Fibroblast of mammary gland (primary cell): ENCODE results near the gene GPX3.
A peak's percentile ranks its signal among the peaks of the same experiment; 100 is the strongest.

Experiments used
- DNase-seq: peaks from one replicate; pipeline ENCODE4 v3.0.0-alpha.2; 2010; ENCODE audit warnings: low read depth
- H3K4me3 ChIP-seq: 2 replicates; pipeline ENCODE4 v1.5.1; 2011; ENCODE audit warnings: low read depth, mild to moderate bottlenecking, low read length, moderate library complexity; ENCODE audit not compliant: control insufficient read depth
- TF ChIP-seq, protein P1 (sequence below): conservative IDR thresholded peaks from 2 replicates; pipeline ENCODE4 v1.5.1; 2011; ENCODE audit warnings: low read depth, low read length, inconsistent platforms; ENCODE audit not compliant: control insufficient read depth, insufficient read depth

The GPX3 gene

DNA sequence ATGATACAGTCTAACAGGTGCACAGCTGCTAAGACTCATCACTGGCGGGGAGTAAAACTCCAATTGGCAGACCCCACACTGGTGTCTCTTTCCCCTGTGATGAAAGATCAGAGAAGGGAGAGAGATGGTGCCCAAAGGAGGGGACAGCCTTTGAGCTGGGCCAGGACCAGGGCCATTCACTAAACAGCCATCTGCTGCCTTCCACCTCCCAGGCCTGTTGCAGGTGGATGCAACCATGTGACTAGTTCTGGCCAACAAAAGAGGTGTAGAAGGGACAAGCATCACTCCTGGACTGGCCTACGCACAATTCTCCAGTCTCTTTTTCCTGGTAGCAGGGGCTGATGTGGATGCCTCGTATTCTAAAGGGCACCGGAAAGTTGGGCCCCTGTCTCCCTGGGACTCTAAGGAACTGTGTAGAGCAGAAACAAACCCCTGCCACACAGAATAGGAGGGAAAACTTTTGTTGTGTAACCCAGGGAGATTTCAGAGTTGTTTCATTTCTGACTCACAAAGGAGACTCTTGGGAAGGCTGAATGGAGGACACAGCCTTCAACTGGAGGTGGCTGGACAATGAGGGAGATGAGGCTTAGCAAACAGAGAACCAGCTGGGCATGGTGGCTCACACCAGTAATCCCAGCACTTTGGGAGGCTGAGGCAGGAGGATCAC is 33.5 kb downstream of the GPX3 start:
- H3K4me3 ChIP-seq = no peak overlapping the region
- peak; percentile 29 for DNase-seq
- TF ChIP-seq, protein P1, sequence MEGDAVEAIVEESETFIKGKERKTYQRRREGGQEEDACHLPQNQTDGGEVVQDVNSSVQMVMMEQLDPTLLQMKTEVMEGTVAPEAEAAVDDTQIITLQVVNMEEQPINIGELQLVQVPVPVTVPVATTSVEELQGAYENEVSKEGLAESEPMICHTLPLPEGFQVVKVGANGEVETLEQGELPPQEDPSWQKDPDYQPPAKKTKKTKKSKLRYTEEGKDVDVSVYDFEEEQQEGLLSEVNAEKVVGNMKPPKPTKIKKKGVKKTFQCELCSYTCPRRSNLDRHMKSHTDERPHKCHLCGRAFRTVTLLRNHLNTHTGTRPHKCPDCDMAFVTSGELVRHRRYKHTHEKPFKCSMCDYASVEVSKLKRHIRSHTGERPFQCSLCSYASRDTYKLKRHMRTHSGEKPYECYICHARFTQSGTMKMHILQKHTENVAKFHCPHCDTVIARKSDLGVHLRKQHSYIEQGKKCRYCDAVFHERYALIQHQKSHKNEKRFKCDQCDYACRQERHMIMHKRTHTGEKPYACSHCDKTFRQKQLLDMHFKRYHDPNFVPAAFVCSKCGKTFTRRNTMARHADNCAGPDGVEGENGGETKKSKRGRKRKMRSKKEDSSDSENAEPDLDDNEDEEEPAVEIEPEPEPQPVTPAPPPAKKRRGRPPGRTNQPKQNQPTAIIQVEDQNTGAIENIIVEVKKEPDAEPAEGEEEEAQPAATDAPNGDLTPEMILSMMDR = no peak

DNA sequence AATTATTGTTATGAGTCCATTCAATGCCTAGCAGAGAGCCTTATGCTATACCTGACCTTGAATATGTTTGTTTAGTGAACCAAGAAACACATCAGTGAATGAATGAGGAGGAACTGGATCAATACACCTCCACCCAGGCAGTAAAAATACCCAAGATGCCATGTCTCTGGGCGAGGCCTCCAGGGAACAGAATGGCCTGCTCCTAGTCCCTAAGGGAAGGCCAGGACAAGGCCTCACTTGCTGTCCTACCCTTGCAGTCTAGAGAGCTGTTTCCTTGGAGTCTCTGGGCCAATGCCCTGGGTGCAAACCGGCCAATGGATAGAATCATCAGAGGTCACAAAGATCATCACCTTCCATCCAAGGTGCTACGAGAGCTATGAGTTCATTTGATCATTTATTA is 34.3 kb downstream of the GPX3 start:
- no peak overlapping the region for H3K4me3 ChIP-seq
- TF ChIP-seq, protein P1 = no peak
- DNase-seq = no peak

DNA sequence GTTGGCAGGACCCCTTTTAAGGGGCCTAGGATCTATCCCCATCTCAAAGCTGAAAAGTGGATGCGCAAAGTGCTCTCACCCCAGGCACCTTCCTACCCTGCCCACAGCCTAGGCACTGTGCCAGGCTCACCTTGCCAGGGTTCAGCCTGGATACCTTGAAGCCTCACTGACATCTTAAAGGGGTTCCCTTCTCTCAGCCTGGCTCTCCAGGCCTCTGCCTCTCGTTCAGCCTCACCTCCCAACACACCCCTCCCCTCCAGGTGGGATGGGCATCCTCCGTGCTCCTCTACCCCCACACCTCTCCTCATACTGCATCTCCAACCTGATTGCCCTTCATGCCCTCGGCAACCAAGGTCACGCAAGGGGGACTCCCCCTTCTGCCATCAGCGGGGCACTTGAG is 34.9 kb downstream of the GPX3 start:
- H3K4me3 ChIP-seq = no peak overlapping the region
- DNase-seq = no peak
- TF ChIP-seq, protein P1 = no peak

DNA sequence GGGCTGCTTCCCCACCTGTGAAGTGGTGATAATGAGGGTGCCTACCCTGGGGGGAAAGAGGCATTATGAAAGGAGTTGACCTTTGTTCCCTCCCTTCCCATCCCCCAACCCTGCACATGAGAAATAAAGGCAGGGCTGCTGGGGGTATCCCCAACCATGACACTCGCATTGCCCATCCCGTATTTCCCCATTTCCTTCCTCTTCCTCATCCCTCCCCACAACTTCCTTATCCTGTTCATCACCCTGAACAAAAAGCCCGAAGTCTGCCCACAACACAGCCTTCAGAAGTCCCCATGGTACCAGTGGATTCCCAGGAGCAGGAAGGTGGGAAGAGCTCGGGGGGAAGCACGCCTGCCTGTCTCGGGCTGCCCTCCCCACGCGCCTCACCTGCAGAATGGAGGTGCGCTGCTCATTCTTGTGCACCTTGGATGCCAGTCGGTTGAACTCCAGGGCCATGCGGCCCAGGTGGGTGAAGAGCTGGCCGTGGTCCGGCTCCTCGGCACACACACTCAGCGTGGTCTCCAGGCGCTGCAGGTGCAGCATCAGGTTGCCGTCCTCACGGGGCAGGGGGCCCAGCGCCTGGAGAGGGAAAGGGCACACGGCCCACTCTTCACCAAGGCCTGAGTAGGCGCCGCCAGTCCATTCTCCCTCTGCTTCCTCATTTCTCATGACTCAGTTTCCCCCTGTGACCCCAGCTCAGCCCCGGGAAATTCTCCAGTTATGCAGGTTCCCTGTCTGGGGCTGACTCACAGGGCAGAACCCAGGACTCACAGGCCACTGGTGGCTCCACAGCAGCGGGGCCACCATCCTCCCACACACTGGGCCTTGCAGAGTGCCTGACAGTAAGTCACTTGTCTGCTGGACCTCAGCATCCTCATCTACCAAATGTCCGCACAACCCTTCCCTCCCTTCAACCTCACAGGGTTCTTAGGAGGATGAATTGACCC is 36.3 kb downstream of the GPX3 start:
- H3K4me3 ChIP-seq = no peak overlapping the region
- TF ChIP-seq, protein P1 = no peak
- no peak for DNase-seq

DNA sequence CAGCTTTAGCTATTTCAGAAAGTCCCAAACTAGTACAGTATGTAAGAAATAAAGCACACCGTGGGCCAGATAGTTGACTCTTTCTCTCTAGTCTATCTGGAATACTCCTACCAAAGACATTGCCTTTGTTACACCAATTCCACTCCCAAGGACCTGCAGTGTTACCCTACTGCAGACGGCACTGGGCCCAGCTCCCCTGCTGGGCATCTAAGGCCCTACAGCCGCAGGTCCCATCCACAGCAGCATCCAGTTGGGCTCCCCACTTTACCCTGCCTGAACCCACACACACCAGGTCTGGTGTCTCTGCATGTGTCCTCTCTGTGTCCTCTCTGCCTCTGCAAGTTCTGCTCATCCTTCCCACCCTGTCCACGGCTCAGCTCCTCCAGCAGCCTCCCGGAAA is 37.9 kb downstream of the GPX3 start:
- TF ChIP-seq, protein P1 = peak; percentile 24
- H3K4me3 ChIP-seq = no peak overlapping the region
- DNase-seq = no peak

DNA sequence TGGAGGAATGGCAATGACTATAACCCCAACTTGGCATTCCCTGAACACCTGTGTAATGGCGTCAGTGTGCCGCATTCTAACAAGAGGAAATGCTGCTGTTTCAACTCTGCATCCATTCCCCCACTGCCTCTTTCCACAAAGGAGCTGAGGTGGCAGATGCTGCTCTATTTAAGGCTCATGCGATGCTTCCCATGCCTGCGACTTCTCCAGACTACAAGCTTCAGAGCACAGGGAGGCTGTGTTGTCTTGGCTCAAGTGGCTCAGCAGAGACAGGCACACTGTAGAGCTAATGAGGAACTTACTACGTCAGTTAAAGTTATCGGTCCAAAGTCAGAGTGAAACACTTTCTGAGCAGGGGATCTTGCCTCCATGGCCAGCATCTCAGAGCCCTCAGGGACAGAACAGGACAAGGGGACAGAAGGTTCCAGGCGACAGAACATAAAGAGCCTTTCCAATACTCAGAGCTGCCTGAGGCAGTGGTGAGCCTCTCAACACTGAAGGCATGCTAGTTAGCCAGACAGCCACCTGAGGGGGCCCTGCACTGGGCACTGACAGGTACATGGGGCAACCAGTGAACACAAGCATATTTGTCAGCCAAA is 38.6 kb downstream of the GPX3 start:
- no peak overlapping the region for H3K4me3 ChIP-seq
- TF ChIP-seq, protein P1 = no peak
- DNase-seq = no peak
